Thyroid gland (tissue), 4 donors: ENCODE results near the gene ZNF750.

Experiments used
- POLR2A ChIP-seq, 2 donors: fragments of 450-650 bp; IDR thresholded peaks; one replicate each; pipeline ENCODE4 v1.6.1; 2017; ENCODE audit warnings: antibody characterized with exemption in 2 of 2, mild to moderate bottlenecking in 2 of 2, moderate library complexity in 1 of 2
- TF ChIP-seq, protein P1 (sequence below), 6 experiments: fragments of 200-600 bp in 3 of 6; fragments of 450-650 bp in 3 of 6; sonication (generic) in 3 of 6; IDR thresholded peaks; one replicate each; pipeline ENCODE4 v1.5.1; 2016 to 2019; ENCODE audit warnings: antibody characterized with exemption in 6 of 6, mild to moderate bottlenecking in 2 of 6, inconsistent platforms in 1 of 6, moderate library complexity in 1 of 6

- TF ChIP-seq, protein P1, sequence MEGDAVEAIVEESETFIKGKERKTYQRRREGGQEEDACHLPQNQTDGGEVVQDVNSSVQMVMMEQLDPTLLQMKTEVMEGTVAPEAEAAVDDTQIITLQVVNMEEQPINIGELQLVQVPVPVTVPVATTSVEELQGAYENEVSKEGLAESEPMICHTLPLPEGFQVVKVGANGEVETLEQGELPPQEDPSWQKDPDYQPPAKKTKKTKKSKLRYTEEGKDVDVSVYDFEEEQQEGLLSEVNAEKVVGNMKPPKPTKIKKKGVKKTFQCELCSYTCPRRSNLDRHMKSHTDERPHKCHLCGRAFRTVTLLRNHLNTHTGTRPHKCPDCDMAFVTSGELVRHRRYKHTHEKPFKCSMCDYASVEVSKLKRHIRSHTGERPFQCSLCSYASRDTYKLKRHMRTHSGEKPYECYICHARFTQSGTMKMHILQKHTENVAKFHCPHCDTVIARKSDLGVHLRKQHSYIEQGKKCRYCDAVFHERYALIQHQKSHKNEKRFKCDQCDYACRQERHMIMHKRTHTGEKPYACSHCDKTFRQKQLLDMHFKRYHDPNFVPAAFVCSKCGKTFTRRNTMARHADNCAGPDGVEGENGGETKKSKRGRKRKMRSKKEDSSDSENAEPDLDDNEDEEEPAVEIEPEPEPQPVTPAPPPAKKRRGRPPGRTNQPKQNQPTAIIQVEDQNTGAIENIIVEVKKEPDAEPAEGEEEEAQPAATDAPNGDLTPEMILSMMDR (IDR thresholded peaks at IDR 0.05), result no peak
- no peak for TF ChIP-seq POLR2A (IDR thresholded peaks at IDR 0.05)
Measured at GRCh38 chr17:82780195-82780594, 59.6 kb downstream of the ZNF750 start.
